GM13976 (cell line): ENCODE data around the gene GUCY2C.

ENCODE experiments used
- DNase-seq: peaks from one replicate; pipeline ENCODE4 v3.0.0; 2012; ENCODE audit warnings: low spot score
- CTCF ChIP-seq: IDR thresholded peaks from 2 replicates; pipeline ENCODE4 v1.5.1; 2012; ENCODE audit warnings: borderline replicate concordance, mild to moderate bottlenecking; ENCODE audit not compliant: insufficient read depth; ENCODE audit errors: extremely low read depth, missing control alignments, control extremely low read depth
- in situ Hi-C: fragments of 300-500 bp; cut with MboI; formaldehyde crosslinking; loops from one replicate; pipeline ENCODE4 v1.12.0; 2022; ENCODE audit warnings: low sequenced_read_pairs, mixed read lengths, inconsistent platforms; ENCODE audit not compliant: unreplicated experiment

GUCY2C gene

GRCh38 chr12:14699923-14700322 is 3.5 kb upstream of the GUCY2C start:
- in situ Hi-C loops, result no loop called here
- TF ChIP-seq CTCF, result no peak
- DNase-seq, result no peak

- in situ Hi-C loops, result no loop called here
- no peak for TF ChIP-seq CTCF
- DNase-seq, result no peak
Measured at GRCh38 chr12:14698555-14698954, 2.2 kb upstream of the GUCY2C start.

GRCh38 chr12:14695715-14696141 is 671 bp downstream of the GUCY2C start:
- no peak for DNase-seq
- in situ Hi-C loops, result no loop called here
- no peak for TF ChIP-seq CTCF

GRCh38 chr12:14694970-14695369 is 1.4 kb downstream of the GUCY2C start:
- DNase-seq, result no peak
- no peak for TF ChIP-seq CTCF
- in situ Hi-C loops, result no loop called here

- in situ Hi-C loops, result no loop called here
- DNase-seq, result no peak
- TF ChIP-seq CTCF, result no peak
Measured at GRCh38 chr12:14694145-14694714, 2.2 kb downstream of the GUCY2C start.

- DNase-seq, result no peak
- in situ Hi-C loops, result no loop called here
- TF ChIP-seq CTCF, result no peak
Measured at GRCh38 chr12:14693116-14693515, 3.3 kb downstream of the GUCY2C start.

- in situ Hi-C loops, result no loop called here
- TF ChIP-seq CTCF, result no peak
- no peak for DNase-seq
Measured at GRCh38 chr12:14691560-14691959, 4.8 kb downstream of the GUCY2C start.
